NCI-H510A (cell line): ENCODE measurements around the gene TEC.

Source experiments
- DNase-seq: peaks from one replicate; lab custom pipeline; 2025; lab: John Stamatoyannopoulos, UW

Gene TEC

GRCh38 chr4:48269861-48270522 is 354 bp upstream of the TEC start:
- DNase-seq = peak; percentile 63

DNA sequence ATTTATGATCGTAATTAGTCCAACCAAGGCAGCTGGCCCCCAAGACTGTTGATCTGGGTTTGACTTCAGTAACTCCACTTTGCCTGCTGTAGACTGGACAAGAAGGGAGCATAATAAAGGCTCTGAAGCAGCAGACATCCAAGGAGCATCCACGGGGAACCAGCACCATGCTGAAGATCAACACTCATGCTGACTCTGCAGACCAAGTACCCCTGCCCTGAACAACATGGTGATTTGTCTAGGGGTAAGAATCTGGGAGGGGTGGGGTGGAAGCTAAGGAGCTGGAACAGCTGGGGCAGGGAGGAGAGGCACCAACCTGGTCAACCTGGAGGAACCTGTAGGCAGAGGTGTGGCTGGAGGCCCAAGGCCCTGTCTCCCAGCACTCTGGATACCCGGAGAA is 2.1 kb downstream of the TEC start:
- no peak for DNase-seq

DNA sequence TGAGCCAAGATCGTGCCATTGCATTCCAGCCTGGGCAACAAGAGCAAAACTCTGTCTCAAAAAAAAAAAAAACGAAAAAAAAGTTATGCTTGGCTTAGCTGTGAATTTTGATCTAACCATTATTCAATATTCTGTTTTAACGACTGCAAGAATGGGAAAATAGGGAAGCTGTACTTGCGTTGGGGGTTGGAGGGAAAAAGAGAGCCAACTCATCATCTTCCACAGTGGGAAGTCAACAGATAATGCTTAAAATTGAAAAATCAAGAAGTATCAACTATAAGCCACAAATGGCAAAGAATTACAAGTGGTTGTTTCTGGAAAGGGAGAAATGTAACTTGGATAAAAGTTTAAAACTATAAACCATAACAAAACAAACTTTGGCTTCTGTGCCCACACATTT is 2.9 kb downstream of the TEC start:
- no peak for DNase-seq

GRCh38 chr4:48262926-48263325 is 6.7 kb downstream of the TEC start:
- DNase-seq = no peak

- DNase-seq = no peak
Observed at GRCh38 chr4:48262484-48262883, 7.2 kb downstream of the TEC start.

- no peak for DNase-seq
Observed at GRCh38 chr4:48261281-48261680, 8.4 kb downstream of the TEC start.

- DNase-seq = no peak
Observed at GRCh38 chr4:48259748-48260147, 9.9 kb downstream of the TEC start.

DNA sequence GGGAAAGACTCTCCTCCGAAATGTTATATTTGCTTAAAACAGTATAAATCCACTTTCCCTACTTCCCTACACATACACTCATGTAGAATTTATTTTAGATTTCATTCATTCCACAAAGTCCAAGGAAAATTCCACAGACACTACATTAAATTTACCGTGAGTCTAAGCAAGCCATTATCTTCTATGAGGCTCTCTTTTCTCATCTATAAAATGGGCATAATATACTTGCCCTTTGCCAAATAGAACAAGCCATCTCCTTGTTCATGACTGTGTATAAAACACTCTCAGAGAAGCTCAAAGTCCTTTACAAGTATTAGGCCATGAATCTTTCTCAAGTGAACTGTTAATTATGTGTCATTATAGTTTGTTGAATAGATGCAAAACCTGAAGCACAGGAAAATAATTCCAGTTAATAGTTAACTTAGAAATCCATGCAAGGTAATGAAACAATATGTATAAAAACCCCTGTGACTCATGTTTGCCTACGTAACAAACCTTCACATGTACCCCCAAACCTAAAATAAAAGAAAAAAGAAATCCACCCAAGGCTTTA is 10.7 kb downstream of the TEC start:
- DNase-seq = no peak

GRCh38 chr4:48255959-48256342 is 13.7 kb downstream of the TEC start:
- no peak for DNase-seq

DNA sequence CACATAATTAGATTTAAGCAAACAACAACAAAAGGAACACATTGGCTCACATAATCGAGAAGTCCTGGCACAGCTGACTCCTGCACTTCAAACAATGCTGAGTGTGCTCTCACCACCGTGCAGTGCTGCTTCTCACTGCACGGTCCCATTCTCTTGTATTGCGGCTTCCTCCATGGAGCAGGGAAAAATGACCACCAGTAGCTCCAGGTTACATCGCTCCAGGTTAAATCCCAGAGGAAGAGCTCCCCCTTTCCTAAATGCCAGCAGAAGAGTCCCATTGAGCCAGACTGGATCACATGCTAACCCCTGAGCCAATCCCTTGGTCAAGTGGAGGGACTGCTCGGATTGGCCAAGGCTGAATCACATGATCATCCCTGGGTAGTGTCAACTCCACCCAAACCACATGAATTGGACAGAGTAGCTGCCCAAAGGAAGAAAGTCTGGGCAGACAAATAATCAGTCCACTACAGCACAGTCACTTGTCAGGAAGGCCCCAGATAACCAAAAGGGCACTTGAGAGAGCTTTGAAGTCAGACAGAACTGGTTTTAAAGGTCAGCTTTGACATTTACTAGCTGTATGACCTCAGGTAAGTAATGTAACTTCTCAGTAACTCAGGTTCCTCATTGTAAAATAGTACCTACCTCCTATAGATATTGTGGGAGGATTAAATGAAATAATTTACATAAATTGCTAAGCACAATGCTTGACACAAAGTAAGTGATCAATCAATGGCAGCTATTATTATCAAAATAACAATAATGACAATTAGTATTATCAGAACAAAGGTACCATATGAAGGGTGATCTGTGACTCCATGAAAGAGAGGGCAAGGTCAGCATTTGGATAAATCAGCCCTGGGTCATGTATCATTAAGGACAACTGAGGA is 14.3 kb downstream of the TEC start:
- peak; percentile 5 for DNase-seq

- DNase-seq = no peak
Observed at GRCh38 chr4:48254381-48255071, 15.1 kb downstream of the TEC start.

DNA sequence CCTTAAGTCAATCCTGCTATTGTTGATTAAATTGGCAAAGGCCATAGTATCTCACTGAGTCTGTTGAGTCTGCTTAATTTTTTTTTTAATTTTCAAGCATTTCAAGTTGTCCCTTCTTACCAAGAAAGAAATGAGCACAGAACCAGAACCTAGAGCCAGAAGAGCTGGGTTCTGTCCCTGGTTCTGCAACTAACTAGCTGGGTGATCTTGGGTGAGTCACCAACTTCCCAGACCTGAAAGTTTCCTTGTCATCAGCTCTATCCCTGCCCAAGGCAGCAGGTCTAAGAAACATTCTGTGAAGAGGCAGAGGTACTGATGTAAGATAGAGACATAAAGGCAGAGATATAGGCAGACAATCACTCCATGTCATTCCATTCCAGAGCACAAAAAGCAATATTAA is 17.3 kb downstream of the TEC start:
- DNase-seq = no peak

- DNase-seq = no peak
Observed at GRCh38 chr4:48250980-48251379, 18.7 kb downstream of the TEC start.

DNA sequence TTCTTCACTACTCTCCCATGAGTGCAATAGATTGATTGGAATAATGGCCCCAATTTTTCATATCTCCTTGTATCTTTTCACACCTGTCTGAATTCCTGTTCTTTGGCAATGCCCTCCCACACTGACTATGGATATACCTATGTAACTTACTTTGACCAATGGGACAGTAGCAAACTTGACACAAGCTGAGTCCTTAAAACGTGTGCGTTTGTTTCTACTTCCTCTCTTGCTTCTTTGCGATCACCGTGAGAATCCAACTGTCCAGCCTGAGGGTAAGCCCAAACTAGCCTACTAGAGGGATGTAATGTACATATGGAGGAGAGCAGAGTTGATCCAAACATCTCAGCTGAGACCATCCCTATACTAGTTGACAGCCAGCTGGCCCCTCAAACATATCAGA is 19.3 kb downstream of the TEC start:
- DNase-seq = no peak

DNA sequence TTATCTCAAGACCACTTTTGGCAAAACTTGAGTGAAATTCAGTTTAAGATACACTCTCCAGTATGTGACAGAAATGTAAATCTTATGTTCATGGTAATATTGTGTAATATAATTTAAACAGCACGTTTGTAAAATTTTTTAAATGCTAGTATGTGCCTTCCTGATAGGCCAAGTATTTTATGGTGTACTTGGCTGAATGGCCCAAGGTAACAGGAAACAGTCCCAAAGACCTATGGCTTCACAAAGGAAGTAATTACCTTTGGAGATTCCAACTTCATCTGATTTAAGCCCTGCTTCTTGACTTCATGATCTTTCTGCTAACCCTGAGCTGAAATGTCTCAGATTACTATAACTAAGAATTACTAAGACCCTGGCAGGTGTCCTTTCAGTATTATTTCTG is 20.3 kb downstream of the TEC start:
- no peak for DNase-seq

DNA sequence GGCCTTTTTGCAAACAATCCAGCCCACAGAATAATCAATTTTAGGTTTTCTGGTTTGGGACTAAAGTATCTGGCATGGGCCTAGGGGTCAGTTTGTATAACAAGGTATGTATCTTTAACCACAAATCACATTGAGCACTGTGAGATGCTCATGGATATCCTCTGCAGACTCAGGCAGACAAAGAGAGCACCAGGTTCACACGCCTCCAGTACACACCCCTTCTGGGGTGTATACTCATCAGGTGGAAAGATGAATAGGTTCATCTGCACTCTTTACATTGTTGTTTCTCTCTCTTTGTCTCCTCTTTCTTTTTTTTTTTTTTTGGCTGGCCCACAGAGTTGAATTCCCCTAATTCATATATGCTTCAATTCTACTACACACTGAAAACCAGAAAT is 21.1 kb downstream of the TEC start:
- no peak for DNase-seq

- no peak for DNase-seq
Observed at GRCh38 chr4:48247878-48248558, 21.6 kb downstream of the TEC start.

DNA sequence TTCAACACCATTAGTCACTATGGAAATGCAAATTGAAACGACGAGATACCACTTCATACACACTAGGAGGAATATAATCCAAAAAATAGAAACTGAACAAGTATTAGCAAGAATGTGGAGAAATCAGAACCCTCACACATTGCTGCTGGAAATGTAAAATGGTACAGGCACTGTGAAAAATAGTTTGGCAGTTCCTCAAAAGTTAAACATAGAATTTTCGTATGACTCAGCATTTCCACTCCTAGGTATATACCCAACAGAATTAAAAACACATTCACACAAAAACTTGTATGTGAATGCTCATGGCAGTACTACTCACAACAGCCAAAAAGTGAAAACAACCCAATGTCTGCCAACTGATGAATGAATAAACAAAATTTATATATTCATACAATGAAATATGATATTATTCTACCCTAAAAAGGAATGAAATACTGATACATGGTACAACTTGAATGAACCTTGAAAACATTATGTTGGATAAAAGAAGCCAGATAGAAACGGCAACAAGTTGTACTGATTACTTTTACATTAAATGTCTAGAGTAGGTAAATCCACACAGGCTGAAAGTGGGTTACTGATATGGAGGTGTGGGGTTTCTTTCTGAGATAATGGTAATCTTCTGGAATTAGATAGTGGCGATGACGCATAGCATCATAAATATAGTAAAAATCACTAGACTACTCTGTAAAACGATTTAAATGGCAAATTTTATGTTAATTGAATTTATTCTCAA is 22.3 kb downstream of the TEC start:
- DNase-seq = no peak

DNA sequence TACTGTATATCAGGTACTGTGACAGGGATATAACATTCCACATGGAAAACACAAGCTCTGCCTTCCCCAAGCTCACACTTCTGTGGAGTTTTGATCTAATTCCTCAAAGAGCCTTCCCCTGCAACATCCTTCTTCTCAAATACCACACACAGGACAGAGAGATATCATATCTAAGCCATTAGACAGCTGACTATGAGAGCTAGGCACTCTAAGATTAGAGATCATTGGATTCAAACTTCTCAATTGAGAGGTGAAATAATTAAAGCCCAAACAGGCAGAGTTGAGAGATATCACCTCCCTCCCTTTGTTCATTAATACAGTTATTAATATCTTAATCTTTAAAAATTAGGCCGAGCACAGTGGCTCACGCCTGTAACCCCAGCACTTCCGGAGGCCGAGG is 25.0 kb downstream of the TEC start:
- no peak for DNase-seq

GRCh38 chr4:48243887-48244286 is 25.8 kb downstream of the TEC start:
- no peak for DNase-seq

DNA sequence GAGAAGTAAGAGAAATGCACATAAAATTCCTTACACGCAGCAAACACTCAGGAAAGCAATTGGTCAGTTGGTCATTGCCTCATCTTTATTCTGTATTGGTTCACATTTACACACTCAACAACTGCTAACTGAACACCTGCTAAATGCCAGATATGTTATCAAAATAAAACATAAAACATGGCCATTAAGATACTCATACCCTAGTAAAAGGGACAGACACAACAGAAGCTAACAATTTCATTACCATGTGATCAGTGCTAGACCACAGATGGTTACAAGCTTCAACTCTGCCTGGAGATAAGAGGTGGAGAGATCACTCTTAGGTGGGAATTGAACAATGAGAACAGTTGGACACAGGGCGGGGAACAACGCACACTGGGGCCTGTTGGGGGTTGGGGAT is 26.2 kb downstream of the TEC start:
- DNase-seq = no peak
